ENCODE data around the gene MEI1. TPM values are rescaled to one million over a fixed set of nuclear protein-coding genes. Genes with fewer than 3 reads are reported as not detected.
A peak's percentile ranks its signal among the peaks of the same experiment; 100 is the strongest.

MEI1 gene
- total and polyA plus RNA-seq, 12 donors, result 0.36 to 3.7 (median 1.3) TPM; not detected in 1

- TF ChIP-seq CTCF (IDR thresholded peaks at IDR 0.05), result no peak
- no peak for TF ChIP-seq POLR2A (IDR thresholded peaks at IDR 0.05)
- no peaks in the 10 kb centered on the region for H3K27me3 ChIP-seq
- H3K9me3 ChIP-seq (replicated peaks in 1 of 3), result no peaks in the 10 kb centered on the region
- WGBS, 4 donors, result 52 to 63% (median 55%) methylated on average over 2 of the region's 2 CpGs
- H3K4me1 ChIP-seq (replicated peaks in 1 of 2), result no peaks in the 10 kb centered on the region
- H3K4me3 ChIP-seq, result no peak overlapping the region
- intact Hi-C loops (cut with DNase I), result no loop called here
- no peak overlapping the region for H3K27ac ChIP-seq
- no peaks in the 10 kb centered on the region for H3K36me3 ChIP-seq (replicated peaks in 1 of 2)
- peak in 1 of 7 donors; percentile 18 for DNase-seq
Measured at GRCh38 chr22:41768430-41768829, 69.1 kb downstream of the MEI1 start.

- Histone ChIP-seq H3K27me3 (no peaks in the 10 kb centered on the region), H3K27ac (no peak overlapping the region), H3K4me3 (no peak overlapping the region), H3K4me1 (replicated peaks in 1 of 2) (no peaks in the 10 kb centered on the region), H3K36me3 (replicated peaks in 1 of 2) (no peaks in the 10 kb centered on the region), H3K9me3 (replicated peaks in 1 of 3) (no peaks in the 10 kb centered on the region)
- TF ChIP-seq POLR2A (IDR thresholded peaks at IDR 0.05) (no peak), CTCF (IDR thresholded peaks at IDR 0.05) (no peak)
- WGBS, 4 donors, result 80 to 92% (median 85%) methylated on average over 5 of the region's 5 CpGs
- no peak for DNase-seq
- intact Hi-C loops (cut with DNase I), result no loop called here
Measured at GRCh38 chr22:41770715-41771468, 71.6 kb downstream of the MEI1 start.

GRCh38 chr22:41772198-41772597 lies 72.9 kb downstream of the MEI1 start:
- Histone ChIP-seq H3K27me3 (no peaks in the 10 kb centered on the region), H3K36me3 (replicated peaks in 1 of 2) (no peaks in the 10 kb centered on the region), H3K4me1 (replicated peaks in 1 of 2) (no peaks in the 10 kb centered on the region), H3K27ac (no peak overlapping the region), H3K9me3 (replicated peaks in 1 of 3) (no peaks in the 10 kb centered on the region), H3K4me3 (no peak overlapping the region)
- 89 to 95% (median 90%) methylated on average over 4 of the region's 4 CpGs for WGBS, 4 donors
- no peak for DNase-seq
- intact Hi-C loops (cut with DNase I), result no loop called here
- TF ChIP-seq CTCF (IDR thresholded peaks at IDR 0.05) (no peak), POLR2A (IDR thresholded peaks at IDR 0.05) (no peak)

GRCh38 chr22:41772645-41773044 lies 73.3 kb downstream of the MEI1 start:
- H3K4me1 ChIP-seq (replicated peaks in 1 of 2), result no peaks in the 10 kb centered on the region
- H3K36me3 ChIP-seq (replicated peaks in 1 of 2), result no peaks in the 10 kb centered on the region
- intact Hi-C loops (cut with DNase I), result no loop called here
- TF ChIP-seq CTCF (IDR thresholded peaks at IDR 0.05) (no peak), POLR2A (IDR thresholded peaks at IDR 0.05) (no peak)
- no peaks in the 10 kb centered on the region for H3K9me3 ChIP-seq (replicated peaks in 1 of 3)
- DNase-seq, result no peak
- H3K4me3 ChIP-seq, result no peak overlapping the region
- H3K27me3 ChIP-seq, result no peaks in the 10 kb centered on the region
- H3K27ac ChIP-seq, result no peak overlapping the region
